ENCODE results near the gene SLC38A11. TPM values are rescaled to one million over a fixed set of nuclear protein-coding genes. Genes with fewer than 3 reads are reported as not detected.

SLC38A11 gene
- total and polyA plus RNA-seq, 7 donors: 0.46 to 4.3 (median 0.71) TPM; not detected in 1

GRCh38 chr2:164859251-164859818 lies 96.0 kb downstream of the SLC38A11 start:
- TF ChIP-seq CTCF (IDR thresholded peaks at IDR 0.05): no peak
- no peak for TF ChIP-seq EP300 (IDR thresholded peaks at IDR 0.05)
- TF ChIP-seq POLR2A (IDR thresholded peaks at IDR 0.05): no peak
- TF ChIP-seq POLR2AphosphoS5 (IDR thresholded peaks at IDR 0.05): no peak
- intact Hi-C loops (cut with DNase I): no loop called here
- Histone ChIP-seq H3K9me3 (no peaks in the 10 kb centered on the region), H3K36me3 (no peaks in the 10 kb centered on the region), H3K4me1 (no peaks in the 10 kb centered on the region), H3K27me3 (no peaks in the 10 kb centered on the region), H3K4me3 (no peak overlapping the region), H3K27ac (no peak overlapping the region)
- no peak for DNase-seq
- WGBS, 2 donors: 74 to 80% methylated on average over 2 of the region's 2 CpGs

- TF ChIP-seq EP300 (IDR thresholded peaks at IDR 0.05) (no peak), POLR2AphosphoS5 (IDR thresholded peaks at IDR 0.05) (no peak), CTCF (IDR thresholded peaks at IDR 0.05) (no peak), POLR2A (IDR thresholded peaks at IDR 0.05) (no peak)
- H3K9me3 ChIP-seq: no peaks in the 10 kb centered on the region
- no peak overlapping the region for H3K4me3 ChIP-seq
- H3K27me3 ChIP-seq: no peaks in the 10 kb centered on the region
- no peak overlapping the region for H3K27ac ChIP-seq
- WGBS, 2 donors: 95% methylated on average over 4 of the region's 4 CpGs
- no peak for DNase-seq
- intact Hi-C loops (cut with DNase I): no loop called here
- no peaks in the 10 kb centered on the region for H3K4me1 ChIP-seq
- no peaks in the 10 kb centered on the region for H3K36me3 ChIP-seq
These were observed 103.2 kb downstream of the SLC38A11 start for GRCh38 chr2:164852086-164852485.

GRCh38 chr2:164850235-164850634 lies 105.1 kb downstream of the SLC38A11 start:
- intact Hi-C loops (cut with DNase I): no loop called here
- no peak for TF ChIP-seq EP300 (IDR thresholded peaks at IDR 0.05)
- no peak for TF ChIP-seq POLR2A (IDR thresholded peaks at IDR 0.05)
- no peak for TF ChIP-seq POLR2AphosphoS5 (IDR thresholded peaks at IDR 0.05)
- TF ChIP-seq CTCF (IDR thresholded peaks at IDR 0.05): no peak
- no peaks in the 10 kb centered on the region for H3K36me3 ChIP-seq
- no peaks in the 10 kb centered on the region for H3K27me3 ChIP-seq
- DNase-seq: no peak
- no peaks in the 10 kb centered on the region for H3K4me1 ChIP-seq
- no peaks in the 10 kb centered on the region for H3K9me3 ChIP-seq
- 36 to 46% methylated on average over 4 of the region's 4 CpGs for whole genome bisulfite sequencing, 2 donors
- no peak overlapping the region for H3K27ac ChIP-seq
- no peak overlapping the region for H3K4me3 ChIP-seq

GRCh38 chr2:164849506-164849905 lies 105.8 kb downstream of the SLC38A11 start:
- no peak for DNase-seq
- H3K4me3 ChIP-seq: no peak overlapping the region
- 33 to 87% methylated on average over 1 of the region's 1 CpG for WGBS, 2 donors
- no peak overlapping the region for H3K27ac ChIP-seq
- H3K9me3 ChIP-seq: no peaks in the 10 kb centered on the region
- H3K4me1 ChIP-seq: no peaks in the 10 kb centered on the region
- no peak for TF ChIP-seq POLR2A (IDR thresholded peaks at IDR 0.05)
- H3K27me3 ChIP-seq: no peaks in the 10 kb centered on the region
- intact Hi-C loops (cut with DNase I): loop anchor here (10.0 kb wide), 1 partner anchor 285 kb away; no protein-coding TSS in a partner anchor
- H3K36me3 ChIP-seq: no peaks in the 10 kb centered on the region

GRCh38 chr2:164847981-164848741 lies 107.2 kb downstream of the SLC38A11 start:
- no peaks in the 10 kb centered on the region for H3K4me1 ChIP-seq
- no peak overlapping the region for H3K4me3 ChIP-seq
- no peaks in the 10 kb centered on the region for H3K36me3 ChIP-seq
- WGBS, 2 donors: 72 to 74% methylated on average over 2 of the region's 2 CpGs
- H3K27me3 ChIP-seq: no peaks in the 10 kb centered on the region
- TF ChIP-seq EP300 (IDR thresholded peaks at IDR 0.05): no peak
- TF ChIP-seq POLR2A (IDR thresholded peaks at IDR 0.05): no peak
- TF ChIP-seq POLR2AphosphoS5 (IDR thresholded peaks at IDR 0.05): no peak
- TF ChIP-seq CTCF (IDR thresholded peaks at IDR 0.05): no peak
- intact Hi-C loops (cut with DNase I): loop anchor here (10.0 kb wide), 1 partner anchor 283 kb away; no protein-coding TSS in a partner anchor
- H3K27ac ChIP-seq: no peak overlapping the region
- no peak for DNase-seq
- H3K9me3 ChIP-seq: no peaks in the 10 kb centered on the region
